GM23338 (cell line): Measurements from ENCODE around the gene PCSK6.

Source experiments
- CREB1 ChIP-seq: fragments of 250-450 bp; sonication (Bioruptor Pico); IDR thresholded peaks from 2 replicates; pipeline ENCODE4 v1.5.0; 2020; ENCODE audit warnings: low read depth, mild to moderate bottlenecking, moderate library complexity
- EZH2 ChIP-seq: fragments of 200-600 bp; sonication (generic); IDR thresholded peaks from one replicate; pipeline ENCODE4 v1.8.0; 2017; ENCODE audit warnings: antibody characterized with exemption, mild to moderate bottlenecking, low read depth; ENCODE audit not compliant: unreplicated experiment
- EZH2phosphoT487 ChIP-seq: fragments of 200-600 bp; sonication (generic); IDR thresholded peaks from one replicate; pipeline ENCODE4 v1.8.1; 2018; ENCODE audit warnings: antibody characterized with exemption; ENCODE audit not compliant: unreplicated experiment
- JUNB ChIP-seq: IDR thresholded peaks from one replicate; pipeline ENCODE4 v1.6.1; 2016; ENCODE audit warnings: antibody characterized with exemption; ENCODE audit not compliant: unreplicated experiment
- NANOG ChIP-seq: IDR thresholded peaks from 2 replicates; pipeline ENCODE4 v1.6.1; 2016; ENCODE audit warnings: antibody characterized with exemption, borderline replicate concordance
- POLR2AphosphoS5 ChIP-seq: IDR thresholded peaks from 2 replicates; pipeline ENCODE4 v1.6.1; 2016; ENCODE audit warnings: antibody characterized with exemption, low read depth
- STAT1 ChIP-seq: IDR thresholded peaks from one replicate; pipeline ENCODE4 v1.6.1; 2016; ENCODE audit warnings: antibody characterized with exemption; ENCODE audit not compliant: unreplicated experiment
- ZNF114 ChIP-seq: fragments of 250-450 bp; sonication (Bioruptor Pico); IDR thresholded peaks from 2 replicates; pipeline ENCODE4 v1.5.0; 2020; ENCODE audit warnings: mild to moderate bottlenecking, moderate library complexity
- ZNF331 ChIP-seq: fragments of 250-450 bp; sonication (Bioruptor Pico); IDR thresholded peaks from 2 replicates; pipeline ENCODE4 v1.5.0; 2020; ENCODE audit warnings: low read depth, mild to moderate bottlenecking, moderate library complexity
- TF ChIP-seq, protein P1 (sequence below), 2 experiments: fragments of 200-600 bp in 1 of 2; sonication (generic) in 1 of 2; conservative IDR thresholded peaks; 2 replicates each; pipeline versions ENCODE4 v1.5.1 to v1.6.1; 2016 to 2017; ENCODE audit warnings: antibody characterized with exemption in 2 of 2, low read depth in 2 of 2, mild to moderate bottlenecking in 2 of 2, moderate library complexity in 1 of 2
- TF ChIP-seq, protein P2 (sequence below): fragments of 250-450 bp; sonication (Bioruptor Pico); IDR thresholded peaks from 2 replicates; pipeline ENCODE4 v1.5.0; 2020; ENCODE audit warnings: mild to moderate bottlenecking, moderate library complexity
- TF ChIP-seq, protein P3 (sequence below): IDR thresholded peaks from 2 replicates; pipeline ENCODE4 v1.6.1; 2016; ENCODE audit warnings: antibody characterized with exemption
- TF ChIP-seq, protein P4 (sequence below): IDR thresholded peaks from one replicate; pipeline ENCODE4 v1.6.1; 2018; ENCODE audit warnings: antibody characterized with exemption; ENCODE audit not compliant: unreplicated experiment

DNA sequence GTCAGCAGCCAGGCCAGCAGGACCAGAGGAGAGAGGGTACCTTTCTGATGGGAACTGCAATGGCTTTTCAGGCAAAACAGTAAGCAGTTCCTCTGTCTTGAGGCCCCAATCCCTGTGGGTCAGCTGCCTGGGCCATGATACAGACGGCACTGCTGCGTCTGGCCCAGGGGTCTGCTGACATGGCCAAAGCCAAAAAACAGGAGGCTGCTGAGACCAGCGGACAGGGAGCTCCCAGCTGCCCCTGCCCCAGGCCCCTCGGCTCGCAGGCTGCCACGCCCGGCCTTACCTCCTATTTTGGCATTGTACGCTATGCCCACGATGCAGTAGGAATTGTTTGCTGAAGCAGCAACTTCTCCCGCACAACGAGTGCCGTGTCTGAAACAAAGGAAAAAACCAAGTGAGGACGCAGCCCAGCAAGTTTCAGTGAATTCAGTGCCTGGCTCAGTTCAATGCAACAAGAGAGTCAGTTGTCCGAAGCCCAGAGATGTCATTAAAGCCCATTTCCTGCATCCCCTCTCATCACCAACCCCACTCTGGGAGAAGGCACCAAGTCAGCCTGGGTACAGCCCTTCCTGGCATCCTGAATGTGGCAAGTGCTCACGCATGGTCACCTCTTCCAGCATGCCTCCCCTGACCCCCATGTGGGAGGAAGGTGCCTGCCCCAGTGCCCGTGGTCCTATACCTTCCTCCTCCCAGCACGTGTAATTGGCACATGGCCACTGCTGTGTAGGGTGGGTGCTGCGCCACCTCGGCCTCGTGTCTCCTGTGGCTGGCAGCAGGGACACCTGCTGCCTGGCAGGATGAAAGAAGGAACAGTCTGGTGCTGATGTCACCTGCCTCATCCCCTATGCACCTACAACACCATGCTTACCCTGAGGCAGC is 61.7 kb downstream of the PCSK6 start:
- TF ChIP-seq, protein P1, sequence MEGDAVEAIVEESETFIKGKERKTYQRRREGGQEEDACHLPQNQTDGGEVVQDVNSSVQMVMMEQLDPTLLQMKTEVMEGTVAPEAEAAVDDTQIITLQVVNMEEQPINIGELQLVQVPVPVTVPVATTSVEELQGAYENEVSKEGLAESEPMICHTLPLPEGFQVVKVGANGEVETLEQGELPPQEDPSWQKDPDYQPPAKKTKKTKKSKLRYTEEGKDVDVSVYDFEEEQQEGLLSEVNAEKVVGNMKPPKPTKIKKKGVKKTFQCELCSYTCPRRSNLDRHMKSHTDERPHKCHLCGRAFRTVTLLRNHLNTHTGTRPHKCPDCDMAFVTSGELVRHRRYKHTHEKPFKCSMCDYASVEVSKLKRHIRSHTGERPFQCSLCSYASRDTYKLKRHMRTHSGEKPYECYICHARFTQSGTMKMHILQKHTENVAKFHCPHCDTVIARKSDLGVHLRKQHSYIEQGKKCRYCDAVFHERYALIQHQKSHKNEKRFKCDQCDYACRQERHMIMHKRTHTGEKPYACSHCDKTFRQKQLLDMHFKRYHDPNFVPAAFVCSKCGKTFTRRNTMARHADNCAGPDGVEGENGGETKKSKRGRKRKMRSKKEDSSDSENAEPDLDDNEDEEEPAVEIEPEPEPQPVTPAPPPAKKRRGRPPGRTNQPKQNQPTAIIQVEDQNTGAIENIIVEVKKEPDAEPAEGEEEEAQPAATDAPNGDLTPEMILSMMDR (conservative IDR thresholded peaks at IDR 0.05; ENCODE audit: low read depth in 2 of 2): no peak
- TF ChIP-seq POLR2AphosphoS5 (no peak), CREB1 (CRISPR knock-in tag) (no peak), JUNB (no peak), EZH2phosphoT487 (no peak), EZH2 (no peak), ZNF114 (CRISPR knock-in tag) (no peak), STAT1 (no peak), ZNF331 (CRISPR knock-in tag) (no peak), NANOG (no peak)
- TF ChIP-seq, protein P2, sequence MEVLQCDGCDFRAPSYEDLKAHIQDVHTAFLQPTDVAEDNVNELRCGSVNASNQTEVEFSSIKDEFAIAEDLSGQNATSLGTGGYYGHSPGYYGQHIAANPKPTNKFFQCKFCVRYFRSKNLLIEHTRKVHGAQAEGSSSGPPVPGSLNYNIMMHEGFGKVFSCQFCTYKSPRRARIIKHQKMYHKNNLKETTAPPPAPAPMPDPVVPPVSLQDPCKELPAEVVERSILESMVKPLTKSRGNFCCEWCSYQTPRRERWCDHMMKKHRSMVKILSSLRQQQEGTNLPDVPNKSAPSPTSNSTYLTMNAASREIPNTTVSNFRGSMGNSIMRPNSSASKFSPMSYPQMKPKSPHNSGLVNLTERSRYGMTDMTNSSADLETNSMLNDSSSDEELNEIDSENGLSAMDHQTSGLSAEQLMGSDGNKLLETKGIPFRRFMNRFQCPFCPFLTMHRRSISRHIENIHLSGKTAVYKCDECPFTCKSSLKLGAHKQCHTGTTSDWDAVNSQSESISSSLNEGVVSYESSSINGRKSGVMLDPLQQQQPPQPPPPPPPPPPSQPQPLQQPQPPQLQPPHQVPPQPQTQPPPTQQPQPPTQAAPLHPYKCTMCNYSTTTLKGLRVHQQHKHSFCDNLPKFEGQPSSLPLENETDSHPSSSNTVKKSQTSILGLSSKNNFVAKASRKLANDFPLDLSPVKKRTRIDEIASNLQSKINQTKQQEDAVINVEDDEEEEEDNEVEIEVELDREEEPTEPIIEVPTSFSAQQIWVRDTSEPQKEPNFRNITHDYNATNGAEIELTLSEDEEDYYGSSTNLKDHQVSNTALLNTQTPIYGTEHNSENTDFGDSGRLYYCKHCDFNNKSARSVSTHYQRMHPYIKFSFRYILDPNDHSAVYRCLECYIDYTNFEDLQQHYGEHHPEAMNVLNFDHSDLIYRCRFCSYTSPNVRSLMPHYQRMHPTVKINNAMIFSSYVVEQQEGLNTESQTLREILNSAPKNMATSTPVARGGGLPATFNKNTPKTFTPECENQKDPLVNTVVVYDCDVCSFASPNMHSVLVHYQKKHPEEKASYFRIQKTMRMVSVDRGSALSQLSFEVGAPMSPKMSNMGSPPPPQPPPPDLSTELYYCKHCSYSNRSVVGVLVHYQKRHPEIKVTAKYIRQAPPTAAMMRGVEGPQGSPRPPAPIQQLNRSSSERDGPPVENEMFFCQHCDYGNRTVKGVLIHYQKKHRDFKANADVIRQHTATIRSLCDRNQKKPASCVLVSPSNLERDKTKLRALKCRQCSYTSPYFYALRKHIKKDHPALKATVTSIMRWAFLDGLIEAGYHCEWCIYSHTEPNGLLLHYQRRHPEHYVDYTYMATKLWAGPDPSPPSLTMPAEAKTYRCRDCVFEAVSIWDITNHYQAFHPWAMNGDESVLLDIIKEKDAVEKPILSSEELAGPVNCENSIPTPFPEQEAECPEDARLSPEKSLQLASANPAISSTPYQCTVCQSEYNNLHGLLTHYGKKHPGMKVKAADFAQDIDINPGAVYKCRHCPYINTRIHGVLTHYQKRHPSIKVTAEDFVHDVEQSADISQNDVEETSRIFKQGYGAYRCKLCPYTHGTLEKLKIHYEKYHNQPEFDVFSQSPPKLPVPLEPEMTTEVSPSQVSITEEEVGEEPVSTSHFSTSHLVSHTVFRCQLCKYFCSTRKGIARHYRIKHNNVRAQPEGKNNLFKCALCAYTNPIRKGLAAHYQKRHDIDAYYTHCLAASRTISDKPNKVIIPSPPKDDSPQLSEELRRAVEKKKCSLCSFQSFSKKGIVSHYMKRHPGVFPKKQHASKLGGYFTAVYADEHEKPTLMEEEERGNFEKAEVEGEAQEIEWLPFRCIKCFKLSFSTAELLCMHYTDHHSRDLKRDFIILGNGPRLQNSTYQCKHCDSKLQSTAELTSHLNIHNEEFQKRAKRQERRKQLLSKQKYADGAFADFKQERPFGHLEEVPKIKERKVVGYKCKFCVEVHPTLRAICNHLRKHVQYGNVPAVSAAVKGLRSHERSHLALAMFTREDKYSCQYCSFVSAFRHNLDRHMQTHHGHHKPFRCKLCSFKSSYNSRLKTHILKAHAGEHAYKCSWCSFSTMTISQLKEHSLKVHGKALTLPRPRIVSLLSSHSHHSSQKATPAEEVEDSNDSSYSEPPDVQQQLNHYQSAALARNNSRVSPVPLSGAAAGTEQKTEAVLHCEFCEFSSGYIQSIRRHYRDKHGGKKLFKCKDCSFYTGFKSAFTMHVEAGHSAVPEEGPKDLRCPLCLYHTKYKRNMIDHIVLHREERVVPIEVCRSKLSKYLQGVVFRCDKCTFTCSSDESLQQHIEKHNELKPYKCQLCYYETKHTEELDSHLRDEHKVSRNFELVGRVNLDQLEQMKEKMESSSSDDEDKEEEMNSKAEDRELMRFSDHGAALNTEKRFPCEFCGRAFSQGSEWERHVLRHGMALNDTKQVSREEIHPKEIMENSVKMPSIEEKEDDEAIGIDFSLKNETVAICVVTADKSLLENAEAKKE: no peak
- TF ChIP-seq, protein P3, sequence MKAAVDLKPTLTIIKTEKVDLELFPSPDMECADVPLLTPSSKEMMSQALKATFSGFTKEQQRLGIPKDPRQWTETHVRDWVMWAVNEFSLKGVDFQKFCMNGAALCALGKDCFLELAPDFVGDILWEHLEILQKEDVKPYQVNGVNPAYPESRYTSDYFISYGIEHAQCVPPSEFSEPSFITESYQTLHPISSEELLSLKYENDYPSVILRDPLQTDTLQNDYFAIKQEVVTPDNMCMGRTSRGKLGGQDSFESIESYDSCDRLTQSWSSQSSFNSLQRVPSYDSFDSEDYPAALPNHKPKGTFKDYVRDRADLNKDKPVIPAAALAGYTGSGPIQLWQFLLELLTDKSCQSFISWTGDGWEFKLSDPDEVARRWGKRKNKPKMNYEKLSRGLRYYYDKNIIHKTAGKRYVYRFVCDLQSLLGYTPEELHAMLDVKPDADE: no peak
- TF ChIP-seq, protein P4, sequence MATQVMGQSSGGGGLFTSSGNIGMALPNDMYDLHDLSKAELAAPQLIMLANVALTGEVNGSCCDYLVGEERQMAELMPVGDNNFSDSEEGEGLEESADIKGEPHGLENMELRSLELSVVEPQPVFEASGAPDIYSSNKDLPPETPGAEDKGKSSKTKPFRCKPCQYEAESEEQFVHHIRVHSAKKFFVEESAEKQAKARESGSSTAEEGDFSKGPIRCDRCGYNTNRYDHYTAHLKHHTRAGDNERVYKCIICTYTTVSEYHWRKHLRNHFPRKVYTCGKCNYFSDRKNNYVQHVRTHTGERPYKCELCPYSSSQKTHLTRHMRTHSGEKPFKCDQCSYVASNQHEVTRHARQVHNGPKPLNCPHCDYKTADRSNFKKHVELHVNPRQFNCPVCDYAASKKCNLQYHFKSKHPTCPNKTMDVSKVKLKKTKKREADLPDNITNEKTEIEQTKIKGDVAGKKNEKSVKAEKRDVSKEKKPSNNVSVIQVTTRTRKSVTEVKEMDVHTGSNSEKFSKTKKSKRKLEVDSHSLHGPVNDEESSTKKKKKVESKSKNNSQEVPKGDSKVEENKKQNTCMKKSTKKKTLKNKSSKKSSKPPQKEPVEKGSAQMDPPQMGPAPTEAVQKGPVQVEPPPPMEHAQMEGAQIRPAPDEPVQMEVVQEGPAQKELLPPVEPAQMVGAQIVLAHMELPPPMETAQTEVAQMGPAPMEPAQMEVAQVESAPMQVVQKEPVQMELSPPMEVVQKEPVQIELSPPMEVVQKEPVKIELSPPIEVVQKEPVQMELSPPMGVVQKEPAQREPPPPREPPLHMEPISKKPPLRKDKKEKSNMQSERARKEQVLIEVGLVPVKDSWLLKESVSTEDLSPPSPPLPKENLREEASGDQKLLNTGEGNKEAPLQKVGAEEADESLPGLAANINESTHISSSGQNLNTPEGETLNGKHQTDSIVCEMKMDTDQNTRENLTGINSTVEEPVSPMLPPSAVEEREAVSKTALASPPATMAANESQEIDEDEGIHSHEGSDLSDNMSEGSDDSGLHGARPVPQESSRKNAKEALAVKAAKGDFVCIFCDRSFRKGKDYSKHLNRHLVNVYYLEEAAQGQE: no peak
